Activated CD4-positive, alpha-beta T cell treated with anti-CD3 and anti-CD28 coated beads for 48 hours (primary cell): Measurements from ENCODE around the gene IL17RA.
A peak's percentile ranks its signal among the peaks of the same experiment; 100 is the strongest.

ENCODE experiments used
- DNase-seq: peaks from one replicate; pipeline ENCODE4 v3.0.0-alpha.2; 2020

Gene IL17RA

DNA sequence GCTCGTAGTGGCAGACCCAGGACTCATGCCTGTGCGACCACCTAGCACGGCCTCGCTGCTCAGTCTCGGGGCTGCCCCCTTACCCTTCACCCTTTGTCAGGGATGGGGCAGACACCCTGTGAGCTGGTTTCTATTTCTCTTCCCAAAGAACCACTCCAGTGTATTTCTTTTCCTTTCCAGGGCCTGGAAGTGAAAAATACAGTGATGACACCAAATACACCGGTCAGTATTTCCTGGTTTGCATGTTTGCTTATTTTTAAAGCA is 22.7 kb downstream of the IL17RA start:
- DNase-seq: no peak

DNA sequence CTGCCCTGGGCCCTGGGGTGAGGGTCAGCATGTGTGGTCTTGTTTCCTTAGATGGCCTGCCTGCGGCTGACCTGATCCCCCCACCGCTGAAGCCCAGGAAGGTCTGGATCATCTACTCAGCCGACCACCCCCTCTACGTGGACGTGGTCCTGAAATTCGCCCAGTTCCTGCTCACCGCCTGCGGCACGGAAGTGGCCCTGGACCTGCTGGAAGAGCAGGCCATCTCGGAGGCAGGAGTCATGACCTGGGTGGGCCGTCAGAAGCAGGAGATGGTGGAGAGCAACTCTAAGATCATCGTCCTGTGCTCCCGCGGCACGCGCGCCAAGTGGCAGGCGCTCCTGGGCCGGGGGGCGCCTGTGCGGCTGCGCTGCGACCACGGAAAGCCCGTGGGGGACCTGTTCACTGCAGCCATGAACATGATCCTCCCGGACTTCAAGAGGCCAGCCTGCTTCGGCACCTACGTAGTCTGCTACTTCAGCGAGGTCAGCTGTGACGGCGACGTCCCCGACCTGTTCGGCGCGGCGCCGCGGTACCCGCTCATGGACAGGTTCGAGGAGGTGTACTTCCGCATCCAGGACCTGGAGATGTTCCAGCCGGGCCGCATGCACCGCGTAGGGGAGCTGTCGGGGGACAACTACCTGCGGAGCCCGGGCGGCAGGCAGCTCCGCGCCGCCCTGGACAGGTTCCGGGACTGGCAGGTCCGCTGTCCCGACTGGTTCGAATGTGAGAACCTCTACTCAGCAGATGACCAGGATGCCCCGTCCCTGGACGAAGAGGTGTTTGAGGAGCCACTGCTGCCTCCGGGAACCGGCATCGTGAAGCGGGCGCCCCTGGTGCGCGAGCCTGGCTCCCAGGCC is 23.7 kb downstream of the IL17RA start:
- DNase-seq: no peak

DNA sequence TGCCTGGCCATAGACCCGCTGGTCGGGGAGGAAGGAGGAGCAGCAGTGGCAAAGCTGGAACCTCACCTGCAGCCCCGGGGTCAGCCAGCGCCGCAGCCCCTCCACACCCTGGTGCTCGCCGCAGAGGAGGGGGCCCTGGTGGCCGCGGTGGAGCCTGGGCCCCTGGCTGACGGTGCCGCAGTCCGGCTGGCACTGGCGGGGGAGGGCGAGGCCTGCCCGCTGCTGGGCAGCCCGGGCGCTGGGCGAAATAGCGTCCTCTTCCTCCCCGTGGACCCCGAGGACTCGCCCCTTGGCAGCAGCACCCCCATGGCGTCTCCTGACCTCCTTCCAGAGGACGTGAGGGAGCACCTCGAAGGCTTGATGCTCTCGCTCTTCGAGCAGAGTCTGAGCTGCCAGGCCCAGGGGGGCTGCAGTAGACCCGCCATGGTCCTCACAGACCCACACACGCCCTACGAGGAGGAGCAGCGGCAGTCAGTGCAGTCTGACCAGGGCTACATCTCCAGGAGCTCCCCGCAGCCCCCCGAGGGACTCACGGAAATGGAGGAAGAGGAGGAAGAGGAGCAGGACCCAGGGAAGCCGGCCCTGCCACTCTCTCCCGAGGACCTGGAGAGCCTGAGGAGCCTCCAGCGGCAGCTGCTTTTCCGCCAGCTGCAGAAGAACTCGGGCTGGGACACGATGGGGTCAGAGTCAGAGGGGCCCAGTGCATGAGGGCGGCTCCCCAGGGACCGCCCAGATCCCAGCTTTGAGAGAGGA is 24.5 kb downstream of the IL17RA start:
- no peak for DNase-seq

DNA sequence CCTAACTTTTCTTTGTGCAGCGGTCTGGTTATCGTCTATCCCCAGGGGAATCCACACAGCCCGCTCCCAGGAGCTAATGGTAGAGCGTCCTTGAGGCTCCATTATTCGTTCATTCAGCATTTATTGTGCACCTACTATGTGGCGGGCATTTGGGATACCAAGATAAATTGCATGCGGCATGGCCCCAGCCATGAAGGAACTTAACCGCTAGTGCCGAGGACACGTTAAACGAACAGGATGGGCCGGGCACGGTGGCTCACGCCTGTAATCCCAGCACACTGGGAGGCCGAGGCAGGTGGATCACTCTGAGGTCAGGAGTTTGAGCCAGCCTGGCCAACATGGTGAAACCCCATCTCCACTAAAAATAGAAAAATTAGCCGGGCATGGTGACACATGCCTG is 25.2 kb downstream of the IL17RA start:
- no peak for DNase-seq

DNA sequence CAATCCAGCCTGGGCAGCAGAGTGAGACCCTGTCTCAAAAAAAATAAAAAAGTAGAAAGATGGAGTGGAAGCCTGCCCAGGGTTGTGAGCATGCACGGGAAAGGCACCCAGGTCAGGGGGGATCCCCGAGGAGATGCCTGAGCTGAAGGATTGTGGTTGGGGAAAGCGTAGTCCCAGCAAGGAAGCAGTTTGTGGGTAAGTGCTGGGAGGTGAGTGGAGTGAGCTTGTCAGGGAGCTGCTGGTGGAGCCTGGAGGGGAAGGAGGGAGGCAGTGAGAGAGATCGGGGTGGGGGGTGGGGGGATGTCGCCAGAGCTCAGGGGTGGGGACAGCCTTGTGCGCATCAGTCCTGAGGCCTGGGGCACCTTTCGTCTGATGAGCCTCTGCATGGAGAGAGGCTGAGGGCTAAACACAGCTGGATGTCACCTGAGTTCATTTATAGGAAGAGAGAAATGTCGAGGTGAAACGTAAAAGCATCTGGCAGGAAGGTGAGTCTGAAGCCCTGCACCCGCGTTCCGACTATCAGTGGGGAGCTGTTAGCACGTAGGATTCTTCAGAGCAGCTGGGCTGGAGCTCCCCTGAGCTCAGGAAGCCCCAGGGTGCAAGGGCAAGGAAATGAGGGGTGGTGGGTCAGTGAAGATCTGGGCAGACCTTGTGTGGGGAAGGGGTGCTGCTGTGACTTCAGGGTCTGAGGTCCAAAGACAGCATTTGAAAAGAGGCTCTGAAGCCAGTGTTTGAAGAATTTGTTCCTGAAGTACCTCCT is 26.2 kb downstream of the IL17RA start:
- no peak for DNase-seq

DNA sequence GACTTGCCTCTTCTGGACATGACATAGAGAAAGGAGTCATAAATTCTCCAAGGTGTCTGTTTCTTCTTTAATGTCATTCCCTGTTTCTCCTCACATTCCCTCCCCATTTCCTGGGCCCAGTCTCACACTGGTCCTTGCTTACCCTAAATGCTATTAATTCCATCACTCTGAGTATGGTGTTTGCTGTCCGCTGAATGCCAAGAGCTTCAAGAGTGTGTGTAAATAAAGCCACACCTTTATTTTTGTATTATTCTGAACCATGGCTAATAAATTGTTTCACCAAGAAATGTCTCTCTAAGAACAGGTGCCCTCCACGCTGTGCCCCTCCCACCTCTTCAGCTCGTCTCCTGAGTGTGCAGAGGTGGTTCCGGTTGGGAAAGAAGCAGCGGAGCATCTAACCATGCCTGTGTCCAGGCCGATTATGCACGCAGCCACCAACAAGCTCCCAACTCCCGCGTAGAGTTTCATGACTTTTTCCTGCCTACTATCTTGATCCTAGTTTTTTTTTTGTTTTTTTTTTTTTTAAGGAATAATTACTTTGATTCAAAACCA is 27.8 kb downstream of the IL17RA start:
- DNase-seq: no peak

DNA sequence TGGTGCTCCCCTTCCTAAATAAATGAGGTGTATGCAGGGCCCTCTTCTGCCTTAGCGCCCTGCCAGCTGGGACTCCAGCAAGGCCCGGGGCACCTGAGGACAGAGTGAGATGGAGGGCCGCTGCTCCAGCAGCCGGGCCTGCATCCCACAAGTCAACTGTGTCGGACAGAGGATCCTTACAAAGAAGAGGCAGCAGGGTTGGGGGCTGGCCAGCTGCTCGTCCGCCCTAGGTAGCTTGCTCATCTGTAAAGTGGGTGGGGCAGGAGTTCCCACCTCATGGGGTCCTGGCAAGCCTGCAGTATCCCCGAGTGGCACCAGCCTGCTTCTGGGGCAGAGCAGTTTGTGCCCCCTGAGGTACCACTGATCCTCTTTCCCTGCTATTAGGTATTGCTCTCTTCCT is 28.8 kb downstream of the IL17RA start:
- DNase-seq: no peak

DNA sequence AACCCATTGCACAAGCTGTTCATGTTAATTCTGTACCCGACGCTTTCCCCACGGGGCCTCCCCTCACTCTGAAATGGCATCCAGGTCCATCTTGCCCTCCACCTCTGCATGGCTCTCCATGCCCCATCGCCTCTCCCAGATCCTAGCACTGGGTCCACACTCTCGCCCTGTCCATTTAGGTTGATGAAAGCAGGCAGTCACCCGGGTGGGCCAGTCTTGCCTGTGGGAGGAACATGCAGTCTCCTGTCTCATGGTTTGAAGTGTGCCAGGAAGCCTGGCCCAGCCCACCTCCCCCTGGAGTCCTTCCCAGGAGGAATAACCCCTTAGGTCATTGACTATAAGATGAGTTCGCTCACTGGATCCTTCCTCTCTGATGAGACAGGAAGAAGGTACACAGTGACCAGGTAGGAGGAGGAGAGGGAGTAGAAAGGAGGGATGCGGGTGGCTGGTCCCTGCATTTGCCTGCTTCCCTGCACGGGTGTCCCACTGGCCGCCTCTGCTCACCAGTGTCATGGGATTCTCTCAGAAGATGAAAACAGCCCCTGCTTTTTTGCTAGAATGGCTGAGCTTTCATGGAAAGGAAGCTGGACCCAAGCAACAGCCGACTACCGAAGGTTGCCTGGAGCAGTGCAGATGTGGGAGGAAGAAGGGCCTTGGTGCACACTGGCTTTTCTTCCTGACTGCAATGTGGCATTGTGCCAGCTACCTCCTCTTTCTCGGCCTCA is 29.5 kb downstream of the IL17RA start:
- DNase-seq: no peak

DNA sequence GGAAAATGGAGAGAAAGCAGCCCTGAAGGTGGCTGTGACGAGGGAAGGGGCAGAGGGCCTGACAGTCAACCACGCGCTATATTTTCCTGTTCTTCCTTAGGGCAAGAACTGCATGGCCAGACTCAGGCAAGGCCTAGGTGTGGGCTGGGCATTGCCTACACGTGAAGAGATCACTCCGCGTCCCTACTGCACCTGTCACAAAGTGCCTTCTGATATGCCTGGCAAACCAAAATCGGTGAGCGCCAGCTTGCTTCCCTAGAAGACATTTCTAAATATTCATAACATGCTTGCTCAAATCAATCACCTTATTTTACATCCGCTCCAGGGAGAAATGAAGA is 30.1 kb downstream of the IL17RA start:
- no peak for DNase-seq

DNA sequence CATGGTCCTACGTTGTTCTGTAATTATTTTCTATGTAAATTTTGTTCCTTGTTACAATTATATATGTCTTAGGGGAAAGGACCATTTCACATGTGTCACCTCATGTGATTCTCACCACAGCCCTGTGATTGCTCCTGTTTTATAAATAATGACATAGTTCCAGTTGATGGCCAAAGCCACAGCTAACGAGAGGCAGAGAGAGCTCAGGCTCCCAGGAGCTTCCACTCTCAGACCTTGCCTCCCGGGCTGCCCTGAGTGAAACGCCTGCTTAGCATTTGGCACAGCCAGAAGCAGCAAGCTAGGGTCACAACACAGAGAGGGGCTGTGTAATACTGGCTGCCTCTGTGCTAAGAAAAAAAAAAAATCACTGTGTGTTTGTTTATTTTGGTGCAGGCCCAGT is 30.4 kb downstream of the IL17RA start:
- no peak for DNase-seq

DNA sequence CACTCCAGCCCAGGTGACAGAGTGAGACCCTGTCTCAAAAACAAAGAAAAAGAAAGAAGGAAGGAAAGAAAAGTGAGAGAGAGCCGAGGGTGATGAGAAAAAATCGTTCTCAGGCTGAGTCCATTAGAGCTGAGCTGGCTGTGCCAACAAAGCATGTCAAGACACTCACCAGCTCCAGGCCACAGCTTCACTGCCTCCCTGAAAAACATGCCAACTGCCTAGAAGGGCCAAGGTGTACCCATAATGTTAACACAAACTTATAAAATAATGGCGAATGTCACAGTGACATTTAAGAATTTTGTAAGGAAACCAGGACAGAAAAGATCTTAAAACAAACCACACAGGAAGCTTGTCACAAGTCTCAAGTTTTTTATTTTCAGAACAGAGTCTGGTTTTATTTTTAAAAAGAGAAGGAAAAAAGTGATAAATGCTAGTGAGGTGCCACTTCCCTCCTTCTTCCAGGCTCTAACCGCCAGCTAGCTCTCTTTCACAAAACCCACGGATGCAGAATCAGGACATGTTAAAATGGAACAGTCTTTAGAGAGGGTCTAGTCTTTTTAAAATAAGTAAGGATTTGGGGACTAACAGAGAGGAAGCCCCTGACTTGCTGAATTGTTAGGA is 31.3 kb downstream of the IL17RA start:
- no peak for DNase-seq

DNA sequence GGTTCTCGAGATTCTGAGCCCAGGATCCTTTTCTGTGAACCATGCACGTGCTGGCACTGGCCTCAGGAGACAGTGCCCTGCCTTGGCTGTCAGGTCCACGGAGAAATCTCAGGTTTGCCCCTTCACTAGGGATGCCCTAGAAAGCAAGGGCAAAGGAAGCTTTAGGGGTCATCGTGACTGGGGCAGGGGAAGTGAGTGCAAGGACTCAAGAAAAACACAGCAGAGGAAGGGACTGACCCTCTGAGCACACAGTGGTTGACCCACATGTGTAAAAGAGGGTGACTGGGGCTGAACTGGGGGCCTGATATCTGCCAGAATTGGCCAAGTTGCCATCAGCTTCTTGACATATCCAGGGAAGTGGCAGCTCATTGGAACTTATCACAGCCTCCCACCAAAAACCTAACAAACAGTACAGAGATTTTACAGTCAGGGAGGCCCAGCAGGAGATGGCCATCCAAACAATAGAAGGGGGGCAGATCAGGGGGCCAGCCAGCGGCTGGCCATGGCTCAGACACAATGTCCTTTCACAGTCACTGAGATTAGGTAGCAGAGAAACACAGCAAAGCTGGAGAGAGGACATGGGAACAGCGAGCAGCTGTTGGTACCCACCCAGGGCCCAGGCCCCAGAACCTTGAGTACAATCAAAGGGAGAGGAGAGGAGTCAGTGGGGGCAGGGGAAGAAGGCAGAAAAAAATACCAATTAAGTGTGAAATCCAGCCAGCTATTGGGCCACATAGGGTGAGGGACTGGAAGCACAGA is 32.0 kb downstream of the IL17RA start:
- DNase-seq: no peak

DNA sequence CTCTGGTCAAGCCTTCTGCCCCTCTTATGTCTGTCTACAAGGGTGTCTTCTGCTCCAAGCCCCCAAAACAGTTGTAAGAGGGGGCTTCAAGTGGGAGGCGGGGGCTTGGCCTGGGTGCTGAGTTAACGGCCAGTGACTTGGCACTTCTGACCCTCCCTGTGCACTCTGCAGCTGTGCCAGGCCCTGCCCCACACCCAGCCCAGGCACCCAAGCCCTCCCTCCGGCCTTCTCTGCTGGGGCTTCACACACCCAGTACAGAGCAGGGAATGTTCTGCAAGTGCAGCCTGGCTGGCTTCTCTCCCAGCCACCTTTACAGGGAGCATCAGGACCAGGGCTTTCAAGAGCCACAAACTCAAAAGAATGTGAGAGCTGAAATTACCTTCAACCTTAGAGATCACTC is 32.6 kb downstream of the IL17RA start:
- no peak for DNase-seq

DNA sequence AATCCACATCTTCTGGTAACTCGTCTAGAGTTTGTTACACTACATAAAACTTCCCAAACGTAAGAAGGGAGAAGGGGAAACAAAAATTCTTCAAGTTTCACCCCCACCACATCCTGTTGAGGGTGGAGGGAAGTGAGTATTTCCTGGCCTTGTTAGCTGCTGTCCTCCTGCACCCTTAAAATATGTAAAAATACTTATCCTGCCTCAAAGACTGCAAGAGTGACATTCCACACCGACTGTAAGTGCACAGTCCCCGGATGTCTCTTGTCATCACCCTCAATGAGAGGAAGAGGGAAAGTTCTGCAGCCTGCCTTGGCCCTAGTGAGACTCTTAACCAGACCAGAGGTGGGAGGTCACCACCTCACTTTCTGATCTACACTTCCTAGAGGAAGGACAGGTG is 33.1 kb downstream of the IL17RA start:
- no peak for DNase-seq

DNA sequence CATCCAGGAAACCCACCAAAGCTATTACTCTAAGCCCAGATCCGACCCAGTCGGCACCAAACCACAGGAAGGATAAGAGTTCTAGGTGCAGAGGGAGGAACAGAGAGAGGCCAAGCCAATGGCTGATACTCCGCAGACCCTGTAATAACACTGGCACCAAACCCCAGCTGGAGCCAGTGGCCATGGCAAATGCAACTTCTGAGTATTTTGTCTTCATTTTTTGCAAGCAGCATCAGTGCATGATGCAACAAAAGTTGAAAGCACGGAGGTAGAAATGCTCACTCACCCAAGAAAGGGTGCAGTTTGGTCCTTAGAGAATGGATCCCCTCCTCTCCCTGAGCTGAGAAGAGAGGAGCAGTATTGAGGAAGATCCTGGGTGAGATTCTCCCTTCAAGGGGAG is 33.5 kb downstream of the IL17RA start:
- no peak for DNase-seq

DNA sequence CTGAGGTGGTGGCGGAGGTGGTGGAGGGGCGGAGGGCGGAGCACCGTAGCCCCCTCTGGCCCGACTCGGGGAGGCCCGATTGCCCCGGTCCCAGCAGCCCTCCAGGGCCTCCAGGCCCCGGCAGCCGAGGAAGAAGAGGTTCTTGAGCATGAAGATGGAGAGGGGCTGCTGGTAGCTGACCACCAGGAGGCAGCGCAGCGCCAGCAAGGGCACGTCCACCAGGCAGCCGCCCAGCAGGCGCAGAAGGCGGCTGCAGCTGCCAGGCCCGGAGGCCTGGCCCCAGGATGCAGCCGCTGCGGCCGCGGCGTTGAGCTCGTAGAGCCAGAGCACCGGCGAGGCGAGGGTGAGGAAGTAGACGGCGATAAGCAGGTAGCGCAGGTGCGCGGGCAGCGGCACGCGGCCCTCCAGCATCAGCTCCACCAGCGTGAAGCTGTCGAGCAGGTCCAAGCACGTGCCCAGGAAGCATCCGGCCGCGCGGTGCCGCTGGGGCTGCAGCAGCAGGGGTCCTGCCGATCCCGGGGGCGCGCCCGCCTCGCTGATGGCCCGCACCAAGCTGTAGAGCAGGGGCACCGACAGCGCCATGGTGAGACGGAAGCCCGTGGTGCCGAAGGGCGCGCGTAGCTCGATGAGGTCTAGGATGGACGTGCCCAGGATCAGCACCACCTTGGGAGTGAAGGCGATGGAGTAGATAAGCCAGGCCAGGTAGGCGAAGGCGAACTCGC is 34.8 kb downstream of the IL17RA start:
- peak; percentile 52 for DNase-seq

DNA sequence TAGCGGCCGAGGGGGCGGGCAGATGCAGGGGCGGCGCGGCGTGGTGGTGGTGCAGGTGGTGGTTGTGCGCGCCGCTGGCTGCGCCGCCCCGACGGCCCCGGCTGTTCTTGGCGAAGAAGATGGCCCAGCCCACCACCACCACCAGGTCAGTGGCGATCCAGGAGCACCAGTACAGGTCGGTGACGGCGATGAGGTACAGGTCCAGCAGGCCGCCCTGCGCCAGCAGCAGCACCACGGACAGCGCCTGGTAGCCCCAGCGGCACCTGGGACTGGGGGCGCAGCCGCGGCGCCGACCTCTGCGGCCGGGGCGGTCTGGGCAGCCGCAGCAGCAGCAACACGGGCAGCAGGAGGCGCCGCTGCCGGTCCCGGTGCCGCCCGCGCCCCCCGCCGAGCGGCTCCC is 35.5 kb downstream of the IL17RA start:
- peak; percentile 63 for DNase-seq

DNA sequence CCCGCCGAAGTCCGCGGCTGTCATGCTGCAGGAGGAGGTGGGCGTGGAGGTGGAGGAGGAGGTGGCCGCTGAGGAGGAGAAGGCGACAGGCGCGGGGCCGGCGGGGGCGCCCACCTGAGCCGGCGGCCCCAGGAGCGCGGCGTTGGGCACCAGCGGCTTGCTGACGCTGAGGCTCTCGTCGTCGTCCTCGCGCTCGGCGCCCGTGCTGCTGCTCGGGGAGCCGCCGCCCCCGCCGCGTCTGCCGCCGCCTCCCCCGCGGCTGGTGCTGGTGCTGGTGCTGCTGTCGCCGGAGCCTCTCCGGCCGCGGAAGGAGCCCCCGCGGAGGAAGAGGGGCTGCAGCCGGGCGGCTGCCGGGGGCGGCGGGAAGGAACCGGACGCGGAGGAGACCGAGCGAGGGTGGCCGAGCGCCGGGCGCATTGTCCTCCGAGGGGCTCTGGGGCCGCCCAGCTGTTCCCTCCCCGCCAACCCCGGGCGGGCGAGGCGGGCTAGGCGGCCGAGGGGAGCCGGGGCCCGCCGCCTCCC is 36.0 kb downstream of the IL17RA start:
- peak; percentile 32 for DNase-seq

DNA sequence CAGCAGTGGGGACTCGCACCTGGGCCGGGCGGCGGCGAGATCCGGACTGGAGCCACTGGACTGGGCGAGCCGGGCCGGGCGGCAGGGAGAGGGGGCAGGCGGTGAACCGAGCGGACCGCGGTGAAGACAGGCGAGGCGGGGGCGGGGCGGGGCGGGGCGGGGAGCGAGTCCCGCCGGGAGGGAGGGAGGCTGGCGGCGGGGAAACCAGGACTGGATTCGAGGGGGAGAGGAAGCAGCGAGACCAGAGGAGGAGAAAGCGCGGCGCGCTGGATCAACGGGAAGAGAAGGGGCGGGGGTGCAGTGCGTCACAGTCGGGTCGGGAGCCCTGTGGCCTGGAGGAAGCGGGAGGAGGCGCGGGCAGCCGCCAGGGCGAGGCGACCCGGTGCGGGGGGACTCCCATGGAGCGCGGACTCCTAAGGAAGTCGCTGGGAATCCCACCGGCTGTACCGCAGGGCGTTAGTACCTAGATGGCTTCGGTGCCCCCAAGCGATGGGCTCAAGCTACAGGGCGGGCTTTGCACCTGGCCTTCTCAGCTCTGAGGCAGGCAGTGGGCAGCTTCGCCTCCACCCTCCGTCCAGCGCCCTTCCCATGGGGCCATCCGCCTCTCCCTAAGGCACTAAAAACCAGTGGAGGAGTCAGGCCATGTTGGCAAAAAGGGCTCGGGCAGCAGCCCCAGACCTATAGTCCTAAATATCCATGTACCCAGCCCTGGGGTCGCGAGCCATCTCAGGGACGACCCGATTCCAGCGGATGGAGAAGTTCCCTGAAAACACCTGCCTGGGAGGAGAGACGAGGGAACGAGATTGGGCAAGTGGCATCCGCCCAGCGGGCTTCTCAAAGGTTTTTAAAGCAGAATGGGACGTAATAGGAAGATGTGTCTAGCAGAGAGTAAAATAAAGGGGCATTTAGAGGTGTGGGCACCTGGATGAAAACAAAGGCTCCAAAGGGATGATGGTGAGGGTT is 36.7 kb downstream of the IL17RA start, which contains the start of gene TMEM121B:
TMEM121B (minus strand) TSS at position 128 of the 963 bp plus-strand sequence. CDS start 233 bp downstream, outside the sequence.
- DNase-seq: peak; percentile 56
